Right forelimb (tissue), 1 donor: ENCODE results near the gene C4orf17.
"Not testable (repeated sequence)": the region's sequence is repeated elsewhere in the genome, so short reads cannot be mapped to it uniquely, and the experiment has no call there.

Experiments
- DNase-seq: peaks from one replicate; pipeline ENCODE4 v3.0.0-alpha.2; 2018

Gene C4orf17

DNA sequence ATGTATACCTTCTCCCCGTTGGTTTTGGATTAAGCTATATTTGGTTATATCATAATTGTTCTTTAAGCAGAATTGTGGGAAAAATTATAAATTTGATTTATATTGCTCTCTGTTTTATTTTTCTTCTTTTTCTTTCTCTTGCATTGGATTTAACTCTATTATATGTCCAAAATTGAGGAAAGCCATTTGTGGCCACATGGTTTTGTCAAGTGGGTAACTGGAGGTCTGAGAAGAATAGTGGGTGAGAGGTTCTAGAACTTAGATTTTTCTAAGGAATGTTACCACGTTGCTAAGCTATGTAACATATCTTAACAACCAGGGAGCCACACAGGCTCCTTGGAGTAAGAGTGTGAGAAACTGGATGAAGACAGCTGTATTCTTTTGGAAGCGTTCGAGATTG lies at the start of gene C4orf17:
Gene C4orf17 (plus strand): TSS at position 301 of the 400 bp plus-strand sequence. CDS start 2,061 bp downstream, outside the sequence.
- no peak for DNase-seq

DNA sequence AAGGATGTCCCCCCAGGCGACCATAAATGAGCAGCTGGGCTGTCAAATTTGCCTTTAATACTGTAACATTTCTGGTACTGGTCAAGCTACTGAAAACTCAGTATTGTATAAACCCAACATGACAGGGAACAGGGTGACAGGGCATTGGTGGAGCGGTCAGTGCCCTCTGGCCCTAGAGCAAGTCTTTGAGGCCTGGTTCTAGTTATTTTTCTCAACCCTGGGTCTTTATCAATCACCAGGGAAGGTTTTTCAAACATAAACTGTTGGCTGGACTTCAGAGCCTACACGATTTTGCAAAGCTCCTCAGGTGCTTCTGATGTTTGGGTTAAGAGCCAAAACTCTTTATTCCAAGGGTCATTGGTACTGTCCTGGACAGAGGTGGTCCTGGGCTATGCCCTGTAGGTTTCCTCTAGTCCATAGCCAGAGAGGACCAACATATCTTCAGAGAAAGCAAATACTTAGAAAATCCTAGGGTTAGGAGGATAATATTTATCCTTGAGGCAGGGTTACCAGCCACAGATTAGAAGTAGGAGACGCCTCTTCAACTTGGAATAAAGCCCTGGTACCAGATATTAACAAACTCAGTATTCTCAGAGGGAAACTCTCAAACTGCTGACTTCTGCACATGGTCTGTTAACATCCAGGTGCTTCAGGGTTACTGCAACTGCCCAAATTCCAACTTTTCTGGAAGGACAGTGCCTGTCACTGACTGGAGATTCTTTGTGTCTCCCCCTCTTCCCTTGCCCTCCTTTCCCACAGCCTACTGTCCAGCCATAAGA lies 49.0 kb upstream of the C4orf17 start:
- DNase-seq: no peak

DNA sequence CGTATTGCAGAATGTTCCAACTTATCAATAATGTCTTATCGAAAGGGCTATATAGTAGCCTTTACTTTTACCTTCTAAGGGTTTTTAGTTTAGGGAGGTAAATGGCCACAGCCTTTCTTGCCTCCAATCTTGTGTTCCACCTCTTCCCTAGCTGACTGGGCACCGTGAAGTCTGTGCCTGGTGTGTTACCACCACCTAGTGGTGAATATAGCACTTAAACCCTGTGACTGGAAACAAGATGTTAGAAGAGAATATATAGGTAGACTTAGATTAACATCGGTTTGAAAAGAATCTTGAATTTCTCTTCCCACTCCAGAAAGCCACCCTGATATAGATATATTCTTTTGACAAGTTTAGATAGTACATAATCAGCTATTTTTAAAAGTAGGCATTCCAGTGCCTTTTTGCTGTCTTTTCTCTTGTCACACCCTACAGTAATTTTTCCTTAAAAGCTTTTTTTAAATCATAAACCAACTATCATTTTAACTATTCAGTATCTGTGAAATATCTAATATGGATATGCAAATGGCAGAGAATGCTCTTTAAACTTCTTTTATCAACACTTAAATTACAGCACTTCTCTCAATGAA lies 47.9 kb upstream of the C4orf17 start:
- peak; percentile 69 for DNase-seq

DNA sequence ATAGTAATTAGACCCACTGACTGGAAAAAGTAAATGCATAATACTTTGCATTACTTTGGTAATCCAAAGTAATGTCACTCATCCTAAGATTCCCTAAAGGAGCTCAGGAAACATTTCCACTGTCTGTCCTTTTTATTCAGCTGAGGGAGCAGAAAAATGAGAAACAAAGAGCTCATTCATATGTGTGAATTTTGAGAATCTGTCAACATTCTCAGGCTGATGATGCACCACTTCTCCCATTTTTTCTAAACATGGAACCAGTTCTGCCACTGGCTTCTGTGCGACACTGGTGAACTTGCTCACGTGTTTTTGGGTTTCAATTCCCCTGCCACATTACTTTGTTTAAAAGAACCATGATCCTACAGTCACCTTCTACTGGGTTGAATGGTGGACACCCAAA lies 47.3 kb upstream of the C4orf17 start:
- DNase-seq: no peak

DNA sequence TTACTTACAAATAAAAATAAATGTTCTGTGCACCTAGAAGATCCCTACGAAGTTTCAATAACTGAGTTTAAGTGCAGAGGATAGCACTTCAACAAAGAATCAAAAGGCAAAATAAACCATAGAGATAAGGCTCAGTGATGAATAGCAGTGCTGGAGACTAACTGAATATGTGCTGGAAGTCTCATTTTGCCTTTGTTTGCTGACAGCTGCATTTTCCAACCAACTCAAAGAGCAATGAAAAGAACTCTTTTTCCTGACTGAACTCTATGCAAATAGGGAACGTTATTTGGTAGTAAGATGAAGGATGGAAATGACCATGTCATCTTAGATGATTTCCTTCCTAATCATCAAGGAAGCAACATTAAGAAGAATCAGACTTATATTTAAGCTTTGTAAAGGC lies 42.9 kb upstream of the C4orf17 start:
- no peak for DNase-seq

DNA sequence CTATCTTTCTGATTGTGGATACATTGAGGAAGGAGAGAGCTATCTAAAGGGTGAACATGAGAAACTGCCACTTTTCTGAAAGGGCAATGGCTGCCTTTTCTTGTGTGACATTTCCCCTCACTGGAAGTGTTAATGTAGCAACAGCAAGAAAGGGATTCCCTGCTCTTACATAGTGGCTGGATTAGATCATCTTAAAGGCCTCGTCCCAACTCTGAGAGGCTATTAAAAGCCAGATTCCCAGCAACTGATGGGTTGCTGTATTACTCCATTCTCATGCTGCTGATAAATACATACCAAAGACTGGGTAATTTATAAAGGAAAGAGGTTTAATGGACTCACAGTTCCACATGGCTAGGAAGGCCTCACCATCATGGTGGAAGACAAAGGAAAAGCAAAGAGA lies 41.9 kb upstream of the C4orf17 start:
- DNase-seq: no peak

DNA sequence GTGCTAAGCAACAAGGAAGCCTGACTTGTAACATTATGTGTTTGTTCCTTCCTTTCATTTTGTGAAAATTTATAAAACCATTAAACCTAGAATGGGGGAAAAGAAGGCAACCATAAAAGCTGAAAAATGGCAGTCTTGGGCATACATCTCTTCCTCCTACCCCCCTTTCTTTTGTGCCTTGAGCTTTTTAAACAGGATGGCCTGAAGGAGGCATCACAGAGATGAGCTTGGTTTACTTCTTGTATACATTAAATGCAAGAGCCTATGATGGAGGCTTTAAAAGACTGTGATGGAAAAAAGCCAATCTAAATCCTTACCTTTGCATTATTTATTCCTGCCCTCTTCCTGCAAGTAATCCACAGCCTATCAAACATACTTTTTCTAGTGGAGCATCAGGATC lies 39.5 kb upstream of the C4orf17 start:
- DNase-seq: no peak

DNA sequence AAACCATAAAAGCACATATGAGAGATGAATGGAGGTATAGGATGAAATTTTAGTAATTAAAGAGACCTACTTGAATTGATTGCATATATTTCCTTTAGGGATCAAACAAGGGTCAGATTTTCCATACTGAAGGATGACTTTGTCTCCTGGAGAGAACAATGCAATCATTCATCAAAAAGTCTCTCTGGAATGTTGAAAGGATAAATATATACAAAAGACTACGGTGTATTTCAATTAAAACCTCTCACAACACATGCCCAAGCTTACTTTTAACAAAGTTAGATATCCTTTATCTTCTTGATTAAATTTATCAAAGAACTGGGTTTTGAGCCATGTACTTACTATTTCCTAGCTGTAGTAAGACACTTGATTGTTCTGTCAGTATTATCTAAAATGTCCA lies 38.9 kb upstream of the C4orf17 start:
- DNase-seq: no peak

DNA sequence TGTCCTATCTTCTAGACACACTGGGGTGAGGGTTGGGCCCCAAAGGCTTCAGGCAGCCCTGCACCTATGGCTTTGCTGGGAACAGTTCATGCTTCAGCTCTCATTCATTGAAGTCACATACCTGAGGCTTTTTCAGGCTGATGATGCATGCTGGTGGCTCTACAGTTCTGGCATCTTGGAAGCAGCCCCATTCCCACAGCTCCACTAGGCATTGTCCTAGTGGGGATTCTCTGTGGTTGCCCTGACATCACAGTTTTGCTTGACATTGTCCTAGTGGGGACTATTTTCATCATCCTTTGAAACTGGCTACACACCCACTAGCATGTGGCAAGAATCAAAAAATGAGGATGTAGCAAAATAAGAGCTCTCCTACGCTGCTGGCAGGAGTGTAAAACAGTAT lies 37.7 kb upstream of the C4orf17 start:
- DNase-seq: no peak

DNA sequence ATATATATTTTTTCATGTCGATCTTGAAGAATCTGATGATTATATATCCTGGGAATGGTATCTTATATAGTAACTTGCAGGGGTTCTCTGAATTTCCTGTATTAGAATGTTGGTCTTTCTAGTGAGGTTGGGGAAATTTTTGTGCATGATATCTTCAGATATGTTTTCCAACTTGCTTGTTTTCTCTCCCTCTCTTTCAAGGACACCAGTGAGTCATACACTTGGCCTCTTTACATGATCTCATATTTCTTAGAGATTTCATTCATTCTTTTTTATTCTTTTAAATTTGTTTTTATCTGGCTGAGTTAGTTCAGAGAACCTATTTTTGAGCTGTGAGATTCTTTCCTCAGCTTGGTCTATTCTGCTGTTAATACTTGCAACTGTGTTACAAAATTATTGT lies 27.2 kb upstream of the C4orf17 start:
- no peak for DNase-seq

DNA sequence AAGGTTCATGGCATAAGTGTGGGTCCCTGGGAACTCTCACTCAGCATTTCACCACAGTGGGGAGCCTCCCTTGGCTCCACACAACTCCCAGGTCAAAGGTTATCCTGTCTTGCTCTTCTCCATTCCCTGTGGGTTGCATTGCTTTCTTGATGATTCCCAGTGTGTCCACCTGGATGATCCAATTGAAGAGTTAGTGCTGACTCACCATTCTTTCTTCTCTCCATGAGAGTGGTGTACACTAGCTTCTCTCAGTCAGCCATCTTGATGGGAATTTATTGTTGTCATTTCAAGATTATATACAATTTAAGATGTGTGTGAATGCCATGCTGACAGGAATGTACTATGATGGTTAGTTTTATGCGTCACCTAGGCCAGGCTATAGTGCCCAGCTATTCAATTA lies 25.6 kb upstream of the C4orf17 start:
- DNase-seq: no peak

DNA sequence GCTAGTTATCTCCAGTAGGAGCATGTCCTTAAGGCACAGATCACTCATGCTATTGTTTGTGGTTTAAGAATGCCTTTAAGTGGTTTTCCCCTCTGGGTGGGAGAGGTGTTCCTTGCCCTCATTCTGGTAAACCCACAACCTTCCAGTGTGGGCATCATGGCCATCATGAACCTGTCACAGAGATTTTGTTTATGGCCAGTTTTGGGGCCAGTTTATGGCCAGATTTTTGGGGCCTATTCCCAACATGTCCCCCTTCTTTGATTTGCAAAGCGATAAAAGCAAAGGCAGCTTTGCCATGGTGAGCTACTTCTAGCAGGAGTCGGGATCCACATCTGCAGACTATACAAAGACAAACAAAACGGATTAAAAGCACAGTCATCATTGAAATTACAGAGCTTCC lies 24.2 kb upstream of the C4orf17 start:
- DNase-seq: not testable (repeated sequence)

DNA sequence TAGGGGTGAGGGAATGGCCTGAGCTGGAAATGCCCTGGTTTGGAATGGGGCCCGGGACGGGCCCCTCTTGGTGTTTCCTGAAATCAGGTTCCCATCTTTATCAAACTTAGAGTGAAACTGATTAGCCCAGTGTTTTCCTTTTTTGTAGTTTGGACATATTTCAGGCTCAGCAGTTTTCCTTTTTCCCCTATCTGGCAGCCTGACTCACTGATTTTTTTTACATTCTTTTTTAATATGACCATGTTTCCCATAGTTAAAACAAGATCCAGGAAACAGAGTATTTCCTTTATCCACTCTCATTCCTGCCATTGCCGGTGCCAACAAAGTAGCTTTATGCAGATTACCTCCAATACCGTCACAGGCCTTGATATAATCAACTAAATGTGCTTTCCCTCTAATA lies 20.5 kb upstream of the C4orf17 start:
- DNase-seq: no peak

DNA sequence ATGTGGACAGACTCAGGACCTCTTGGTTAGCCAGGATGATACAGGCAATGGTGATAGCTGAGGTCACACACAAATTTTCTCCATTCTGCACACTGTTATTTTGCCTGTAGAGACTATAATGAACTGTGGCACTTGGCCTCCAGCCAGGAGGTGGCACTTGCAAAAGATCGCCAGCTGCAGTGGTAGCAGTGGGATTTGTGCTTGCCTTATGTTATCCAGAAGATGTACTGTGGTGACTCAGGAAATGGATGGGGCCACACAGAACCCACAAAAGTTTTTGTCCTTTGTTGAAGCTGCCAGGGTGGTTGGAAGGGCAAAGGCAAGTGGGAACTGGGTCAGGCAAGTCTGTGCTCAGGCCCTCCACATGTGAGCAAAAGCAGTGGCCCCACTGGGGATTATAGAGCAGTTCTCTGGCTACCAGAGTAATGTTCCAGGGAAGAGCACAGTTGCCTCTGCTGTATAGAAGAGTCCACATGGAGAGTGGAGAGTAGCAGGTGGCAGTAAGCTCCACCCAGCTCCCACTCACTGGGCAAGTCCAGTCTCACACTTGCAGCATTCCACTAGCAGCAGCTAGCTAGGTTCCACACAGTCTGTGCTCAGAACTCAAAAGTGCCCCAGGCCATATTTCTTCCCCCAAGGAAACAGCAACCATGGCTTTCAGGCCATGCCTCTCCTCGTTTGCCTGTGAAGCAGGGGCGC lies 5.9 kb upstream of the C4orf17 start:
- DNase-seq: peak; percentile 45

DNA sequence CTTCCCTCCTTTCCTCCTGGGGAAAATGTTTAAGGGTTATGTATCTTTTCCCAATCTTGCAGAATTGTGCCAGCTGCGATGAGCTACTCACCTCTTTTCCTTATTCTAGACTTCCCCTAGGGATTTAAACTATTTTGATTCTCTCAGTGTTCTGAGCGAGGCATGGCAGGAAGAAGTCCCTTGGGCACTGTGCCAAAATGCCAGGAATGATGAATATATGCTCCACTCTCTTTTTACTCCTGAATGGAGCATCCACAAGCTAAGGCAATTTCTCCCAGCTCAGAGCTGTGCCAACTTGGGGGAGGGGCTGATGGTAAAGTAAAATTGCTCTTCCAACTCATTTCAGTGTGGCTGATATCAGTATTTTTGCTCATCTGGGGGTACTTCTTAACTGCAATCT lies 4.0 kb upstream of the C4orf17 start:
- no peak for DNase-seq

DNA sequence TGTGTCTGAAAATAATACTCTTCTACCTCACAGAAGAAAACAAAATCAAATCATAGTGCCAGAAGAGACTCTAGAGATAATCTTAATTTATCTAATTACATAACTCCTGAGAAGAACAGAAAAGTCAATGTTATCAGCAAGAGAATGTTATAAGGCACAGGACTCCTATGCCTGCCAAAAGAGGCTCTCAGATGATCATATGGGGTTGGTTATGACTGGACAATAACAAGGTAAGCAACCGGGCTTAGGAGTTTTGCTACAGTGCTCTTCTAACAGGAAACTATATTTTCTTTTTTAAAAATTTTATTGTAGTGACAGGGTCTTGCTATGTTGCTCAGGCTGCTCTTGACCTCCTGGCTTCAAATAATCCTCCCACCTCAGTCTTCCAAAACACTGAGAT lies 3.5 kb upstream of the C4orf17 start:
- DNase-seq: no peak

DNA sequence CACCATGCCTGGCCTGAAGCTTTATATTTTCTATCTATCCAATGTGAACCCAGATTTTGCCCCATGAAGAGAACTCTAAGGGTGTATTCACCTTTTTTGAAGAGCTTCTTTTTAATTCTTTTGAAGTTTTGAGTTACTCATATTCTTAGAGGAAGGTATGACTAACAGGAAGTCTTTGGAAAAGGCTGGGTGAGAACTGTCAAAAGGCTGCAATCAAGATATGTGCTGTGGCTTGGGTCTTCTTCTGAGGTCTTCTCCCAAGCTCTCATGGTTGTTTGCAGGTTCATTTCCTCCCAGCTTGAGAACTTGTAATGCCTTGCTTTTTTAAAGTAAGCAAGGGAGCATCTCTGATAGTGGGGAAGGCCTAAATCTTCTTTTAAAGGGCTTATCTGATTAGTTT lies 3.1 kb upstream of the C4orf17 start:
- no peak for DNase-seq

DNA sequence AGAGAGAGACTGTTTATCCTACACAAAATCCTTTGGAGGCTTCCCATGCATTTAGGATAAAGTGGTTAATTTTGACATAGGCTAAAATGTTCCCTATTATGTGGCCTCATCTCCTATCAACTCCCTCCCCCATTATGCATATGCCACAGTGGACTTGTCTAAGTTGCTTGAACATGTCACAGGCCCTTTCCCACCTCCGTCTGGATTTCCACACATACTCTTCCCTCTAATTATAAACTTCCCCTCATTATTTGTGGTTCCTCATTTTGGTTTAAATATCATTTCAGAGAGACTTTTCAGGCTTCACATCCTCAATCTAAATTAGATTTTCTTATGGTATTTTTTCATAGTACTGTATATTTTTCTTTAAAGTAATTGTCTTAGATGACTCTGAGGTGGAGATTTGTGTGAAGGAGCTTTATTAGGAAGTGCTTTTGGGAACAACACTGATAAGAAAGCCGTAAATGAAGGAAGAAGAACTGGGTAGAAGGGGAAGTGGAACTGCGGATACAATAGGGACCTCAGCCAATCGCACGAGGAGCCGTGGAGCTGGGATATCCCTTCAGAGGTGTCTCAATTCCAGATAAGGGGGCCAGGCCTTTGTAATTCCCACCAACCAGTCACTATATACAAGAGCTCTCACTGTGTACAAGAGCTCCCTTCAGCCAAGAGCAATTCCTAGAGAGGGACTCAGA lies 7.9 kb downstream of the C4orf17 start:
- DNase-seq: no peak

DNA sequence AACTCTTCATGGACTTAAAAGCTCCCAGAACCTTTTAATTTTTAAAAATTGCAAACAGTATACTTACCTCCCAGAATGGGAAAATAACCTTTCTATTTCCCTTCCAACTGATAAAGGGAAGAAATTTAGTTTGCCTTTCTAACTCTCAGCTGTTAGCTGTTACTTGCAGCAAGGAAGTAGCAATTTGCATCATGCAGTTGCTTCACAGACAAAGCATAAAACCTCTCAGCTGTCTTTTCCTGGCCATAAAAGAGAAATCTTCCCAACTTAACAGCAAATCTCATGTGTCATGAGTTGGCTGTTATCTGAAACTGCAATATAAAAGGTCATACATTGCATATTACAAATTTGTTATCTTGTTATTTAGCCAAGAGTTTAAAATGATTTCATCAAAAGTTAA lies 18.4 kb downstream of the C4orf17 start:
- DNase-seq: no peak

DNA sequence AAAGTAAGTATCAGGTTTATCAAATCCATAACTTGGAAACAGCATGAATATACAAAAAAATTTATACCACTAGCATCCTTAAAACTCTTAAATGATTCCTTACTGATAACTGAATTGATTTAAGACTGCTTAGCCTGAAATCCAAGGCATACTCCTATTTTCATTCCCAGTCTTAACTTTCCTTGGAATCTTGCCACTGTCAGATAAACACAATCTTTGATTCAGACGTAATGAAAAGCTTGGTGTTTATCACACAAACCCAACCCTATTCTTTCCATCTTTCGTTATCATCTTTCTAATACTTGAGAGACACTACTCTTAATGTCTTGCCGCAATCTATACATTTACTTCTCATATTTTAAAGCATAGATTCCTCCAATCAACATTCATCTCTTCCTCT lies 19.1 kb downstream of the C4orf17 start:
- no peak for DNase-seq

DNA sequence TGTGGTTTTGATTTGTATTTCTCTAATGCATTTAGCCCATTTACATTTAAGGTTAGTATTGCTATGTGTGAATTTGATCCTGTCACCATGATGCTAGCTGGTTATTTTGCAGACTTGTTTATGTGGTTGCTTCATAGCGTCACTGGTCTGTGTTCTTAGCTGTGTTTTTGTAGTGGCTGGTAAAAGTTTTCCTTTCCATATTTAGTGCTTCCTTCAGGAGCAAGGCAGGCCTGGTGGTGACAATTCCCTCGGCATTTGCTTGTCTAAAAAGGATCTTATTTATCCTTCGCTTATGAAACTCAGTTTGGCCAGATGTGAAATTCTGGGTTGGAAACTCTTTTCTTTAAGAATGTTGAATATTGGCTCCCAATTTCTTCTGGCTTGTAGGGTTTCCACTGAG lies 23.9 kb downstream of the C4orf17 start:
- not testable (repeated sequence) for DNase-seq

DNA sequence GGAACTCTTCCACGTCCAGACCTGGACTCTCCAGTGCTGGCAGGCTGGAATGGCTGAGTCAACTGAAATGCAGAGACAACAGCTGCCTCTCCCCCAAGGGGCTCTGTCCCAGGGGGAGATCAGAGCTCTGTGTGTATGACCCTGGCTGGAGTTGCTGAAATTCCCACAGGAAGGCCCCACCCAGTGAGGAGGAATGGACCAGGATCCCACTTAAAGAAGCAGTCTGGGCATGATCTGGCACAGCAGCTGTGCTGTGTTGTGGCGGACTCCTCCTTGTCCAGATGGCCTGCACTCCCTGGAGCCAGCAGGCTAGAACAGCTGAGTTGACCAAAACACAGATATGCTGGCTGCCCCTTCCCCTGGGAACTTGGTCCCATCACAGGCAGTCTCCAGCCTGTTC lies 25.4 kb downstream of the C4orf17 start:
- peak; percentile 43 for DNase-seq

DNA sequence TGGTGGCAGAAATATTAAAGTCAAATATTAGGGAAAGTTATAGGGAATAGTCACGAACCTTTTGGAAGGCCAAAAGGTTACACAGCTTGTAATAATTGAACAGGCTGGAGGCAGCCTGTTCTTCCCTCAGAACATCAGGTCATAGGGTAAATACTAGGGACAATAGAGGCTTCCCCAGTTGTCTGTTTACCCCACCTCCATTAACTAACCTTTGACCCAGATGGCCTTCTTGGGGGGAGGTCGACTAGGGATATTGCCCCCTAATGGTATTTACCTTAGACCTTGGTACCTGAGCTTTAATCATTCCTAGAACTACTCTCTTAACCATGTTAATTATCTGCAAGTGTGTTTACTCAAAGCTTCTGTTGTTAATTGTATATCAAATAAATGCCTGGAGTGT lies 26.0 kb downstream of the C4orf17 start:
- DNase-seq: no peak

DNA sequence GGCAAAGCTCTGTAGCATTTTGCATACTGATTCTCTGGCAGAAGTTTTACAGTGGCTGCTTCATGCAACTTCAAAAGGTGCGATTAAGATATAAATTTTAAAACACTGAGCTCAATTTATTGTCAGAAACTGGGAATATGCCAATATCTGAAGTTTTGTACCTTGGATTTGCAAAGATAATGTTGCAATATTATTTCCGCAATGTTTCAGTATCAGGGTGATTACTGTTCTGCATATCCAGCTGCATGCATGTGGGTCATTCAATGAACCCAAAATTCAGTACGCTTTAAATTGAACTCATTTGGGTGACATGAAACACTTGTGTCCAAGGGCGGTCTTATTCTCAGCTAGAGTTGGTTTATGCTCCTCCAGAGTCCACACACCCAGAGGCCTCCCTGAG lies 26.9 kb downstream of the C4orf17 start:
- DNase-seq: no peak
